NCI-H460 (cell line): ENCODE data around the gene ALK. TPM values are rescaled to one million over a fixed set of nuclear protein-coding genes. Genes with fewer than 3 reads are reported as not detected.

Experiments
- DNase-seq: peaks from one replicate; pipeline ENCODE4 v3.0.0-alpha.2; 2016; ENCODE audit warnings: low read depth; ENCODE audit errors: extremely low read depth
- total RNA-seq: library from RNA; depleted of rRNA; stranded (reverse); fragments of >200 nt; shearing (Covaris generic); gene quantifications from 2 replicates; pipeline ENCODE4 v1.2.3, GENCODE V29; 2014

The ALK gene
- total RNA-seq, 1 experiment from 2014 or later: 0.02 TPM

DNA sequence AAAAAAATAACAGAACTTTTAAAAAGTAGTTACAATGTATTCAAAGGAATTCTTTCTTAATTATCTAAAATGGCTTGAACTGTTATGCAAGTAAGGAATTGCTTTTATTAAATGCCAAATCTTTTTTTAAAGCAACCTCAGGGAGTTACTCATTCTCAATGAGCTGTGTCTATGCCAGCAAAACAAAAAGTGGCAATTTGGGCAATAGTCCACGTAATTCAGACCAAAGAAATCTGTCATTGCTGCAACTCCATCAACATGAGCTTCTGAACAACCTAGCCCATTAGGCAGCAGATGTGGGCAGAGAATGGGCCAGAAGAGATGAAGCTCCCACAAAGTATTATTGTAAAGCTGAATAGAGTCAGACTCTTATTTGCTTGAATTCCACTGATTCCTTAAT is 118.4 kb downstream of the ALK start:
- DNase-seq: no peak

DNA sequence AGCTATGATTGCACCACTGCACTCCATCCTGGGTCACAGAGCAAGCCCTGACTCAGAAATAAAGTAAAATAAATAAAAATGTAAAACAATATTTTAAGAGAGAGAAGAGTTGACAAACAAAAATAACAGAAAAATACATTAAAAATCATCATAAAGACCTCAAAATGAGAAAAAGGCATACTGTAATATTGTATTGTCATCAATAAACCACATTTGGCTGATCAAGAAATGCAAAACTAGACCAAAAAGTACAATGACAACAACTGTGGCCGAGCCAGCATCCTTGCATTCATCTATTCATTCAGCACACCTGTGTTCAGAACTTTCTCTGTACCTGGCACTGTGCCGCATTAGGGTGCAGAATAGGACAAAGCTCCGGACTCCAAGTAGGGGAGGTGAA is 121.8 kb downstream of the ALK start:
- DNase-seq: no peak

DNA sequence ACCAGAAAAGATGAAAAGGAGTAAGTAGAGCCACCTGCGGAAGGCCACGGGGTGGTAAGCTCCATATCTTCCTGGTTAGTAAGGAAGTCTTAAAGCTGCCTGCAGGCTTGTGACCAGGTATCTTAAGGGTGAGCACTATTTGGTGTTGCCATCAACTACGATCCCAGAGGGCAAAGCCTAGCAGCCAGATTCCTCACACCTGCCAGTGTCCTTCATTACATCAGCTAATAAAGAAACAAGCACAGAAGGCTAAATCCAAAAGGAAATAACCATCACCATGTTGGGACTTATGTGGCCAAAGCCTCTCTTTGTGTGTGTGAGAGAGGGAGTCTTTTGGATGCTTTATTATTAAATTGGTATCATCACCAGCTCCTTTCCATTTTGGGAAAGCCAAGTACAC is 123.5 kb downstream of the ALK start:
- DNase-seq: no peak

DNA sequence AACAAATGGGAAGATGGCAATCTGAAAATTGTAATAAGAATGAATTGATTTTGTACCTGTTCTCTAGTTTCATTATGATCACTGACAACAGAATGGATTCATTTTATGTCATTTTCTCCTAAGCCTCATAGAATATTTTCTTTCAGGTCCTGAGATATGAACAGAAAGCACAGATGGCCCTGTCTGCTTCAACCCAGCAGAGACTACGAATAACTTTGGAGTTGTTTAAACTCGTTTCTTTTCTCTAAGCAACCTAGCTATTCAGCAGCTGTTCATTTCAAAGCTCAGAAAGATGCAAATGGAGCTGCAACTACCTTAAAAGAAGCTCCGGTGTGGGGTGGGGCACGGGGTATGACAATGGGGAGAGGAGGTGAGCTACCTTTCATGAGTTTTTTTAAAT is 124.9 kb downstream of the ALK start:
- no peak for DNase-seq

DNA sequence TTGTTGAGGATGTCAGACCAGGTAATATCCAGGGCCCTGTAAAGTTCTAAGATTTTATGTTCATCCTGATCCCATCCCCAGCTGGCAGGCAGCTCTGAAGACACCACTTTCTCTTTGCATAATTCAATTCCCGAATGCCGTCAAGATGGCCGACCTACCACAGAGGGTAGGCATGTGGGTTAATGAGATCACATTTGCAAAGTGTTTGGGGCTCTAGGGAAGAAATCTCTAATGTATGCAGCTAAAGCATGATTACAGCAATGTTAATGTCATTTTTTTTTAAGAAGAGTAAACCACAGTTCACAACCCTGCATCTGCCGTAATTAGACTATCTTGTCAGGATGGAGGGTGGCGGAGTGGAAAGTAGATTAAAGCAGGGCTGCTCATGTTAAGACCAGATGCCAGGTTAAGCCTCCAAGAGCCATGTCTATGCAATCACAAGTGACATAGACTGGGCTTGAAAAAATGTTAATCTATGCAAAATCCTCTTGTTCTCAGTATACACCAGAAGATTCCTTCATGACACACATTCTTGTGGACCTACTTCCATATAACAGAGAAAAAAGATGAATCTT is 131.4 kb downstream of the ALK start:
- DNase-seq: no peak

DNA sequence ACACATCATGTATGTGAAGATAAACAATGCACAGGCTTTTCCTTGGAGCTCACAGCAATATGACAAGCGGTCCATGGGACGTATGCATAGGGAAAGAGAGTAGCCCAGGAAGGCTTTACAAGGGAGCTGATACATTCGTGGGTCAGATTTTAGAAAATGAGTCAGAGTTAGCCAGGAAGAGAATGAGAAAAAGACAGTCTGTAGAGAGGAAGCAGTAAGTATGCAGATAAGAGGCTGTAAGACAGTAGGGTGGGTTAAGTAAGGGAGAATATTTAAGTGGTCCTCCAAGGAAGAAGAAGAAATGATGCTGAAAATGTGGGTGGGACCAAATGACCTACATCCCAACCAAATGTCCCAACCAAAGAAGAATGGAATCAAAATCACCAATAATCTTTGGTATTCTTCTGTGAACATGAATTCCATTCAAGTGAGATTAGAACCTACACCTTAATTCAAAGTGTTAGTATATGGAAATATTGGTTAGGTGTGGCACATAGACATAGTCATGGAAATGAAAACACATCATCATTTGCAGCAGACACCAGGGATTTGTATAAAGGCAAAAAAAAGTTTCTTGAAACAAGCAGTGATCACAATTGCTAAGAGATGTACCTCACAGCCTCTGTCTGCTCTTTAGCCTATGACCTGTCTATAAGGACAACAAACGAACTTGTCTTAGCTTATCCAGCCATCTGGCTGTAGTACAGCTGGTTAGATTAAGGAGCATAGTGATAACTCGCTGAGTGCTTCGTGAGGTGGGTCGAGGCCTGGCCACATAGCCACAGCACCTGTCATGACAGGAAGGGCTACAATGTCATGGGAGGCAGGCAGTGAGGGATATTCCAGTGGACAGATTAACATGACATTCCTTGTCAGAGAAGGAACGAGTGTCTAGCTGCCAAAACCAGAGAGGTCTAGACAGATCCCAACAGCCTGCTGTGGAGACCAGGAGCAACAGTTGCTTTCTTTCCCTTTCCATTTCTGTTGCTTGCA is 133.6 kb downstream of the ALK start:
- DNase-seq: no peak

DNA sequence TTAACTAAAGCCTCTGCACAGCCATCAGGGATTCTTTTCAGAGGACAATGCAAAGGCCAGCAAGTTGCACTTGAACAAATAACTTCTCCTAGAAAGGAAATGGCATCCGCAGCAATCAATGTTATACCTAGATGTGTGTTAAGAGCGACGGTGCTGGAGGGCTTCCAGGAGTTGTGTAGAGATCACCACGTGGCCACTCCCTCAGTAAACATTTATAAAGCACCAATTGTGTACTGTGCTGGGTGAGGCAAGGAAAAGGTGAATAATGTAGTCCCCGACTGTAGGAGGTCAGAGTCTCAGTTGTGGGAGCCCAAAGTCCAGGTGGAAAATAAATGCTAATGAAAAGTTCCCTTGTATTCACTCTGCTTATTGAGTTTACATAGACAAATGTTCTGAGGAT is 135.0 kb downstream of the ALK start:
- DNase-seq: no peak

DNA sequence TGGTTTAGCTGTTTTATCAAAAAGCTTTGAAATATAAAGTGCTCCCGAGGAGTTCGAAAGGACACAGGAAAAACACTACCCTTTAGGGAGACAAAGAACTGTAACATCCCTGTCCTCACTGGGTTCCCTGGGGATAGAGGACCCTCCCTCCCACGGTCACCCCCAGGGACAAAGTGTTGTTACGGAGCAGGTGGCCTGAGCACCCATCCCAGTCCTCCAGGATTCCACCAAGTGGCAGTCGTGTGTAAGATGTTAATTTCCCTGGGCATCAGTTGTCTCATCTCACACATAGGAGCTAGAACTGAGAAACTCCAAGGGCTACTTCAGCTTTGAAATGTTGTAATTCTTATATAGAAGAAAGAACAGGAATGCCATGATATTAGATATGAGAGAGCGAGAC is 137.7 kb downstream of the ALK start:
- no peak for DNase-seq

DNA sequence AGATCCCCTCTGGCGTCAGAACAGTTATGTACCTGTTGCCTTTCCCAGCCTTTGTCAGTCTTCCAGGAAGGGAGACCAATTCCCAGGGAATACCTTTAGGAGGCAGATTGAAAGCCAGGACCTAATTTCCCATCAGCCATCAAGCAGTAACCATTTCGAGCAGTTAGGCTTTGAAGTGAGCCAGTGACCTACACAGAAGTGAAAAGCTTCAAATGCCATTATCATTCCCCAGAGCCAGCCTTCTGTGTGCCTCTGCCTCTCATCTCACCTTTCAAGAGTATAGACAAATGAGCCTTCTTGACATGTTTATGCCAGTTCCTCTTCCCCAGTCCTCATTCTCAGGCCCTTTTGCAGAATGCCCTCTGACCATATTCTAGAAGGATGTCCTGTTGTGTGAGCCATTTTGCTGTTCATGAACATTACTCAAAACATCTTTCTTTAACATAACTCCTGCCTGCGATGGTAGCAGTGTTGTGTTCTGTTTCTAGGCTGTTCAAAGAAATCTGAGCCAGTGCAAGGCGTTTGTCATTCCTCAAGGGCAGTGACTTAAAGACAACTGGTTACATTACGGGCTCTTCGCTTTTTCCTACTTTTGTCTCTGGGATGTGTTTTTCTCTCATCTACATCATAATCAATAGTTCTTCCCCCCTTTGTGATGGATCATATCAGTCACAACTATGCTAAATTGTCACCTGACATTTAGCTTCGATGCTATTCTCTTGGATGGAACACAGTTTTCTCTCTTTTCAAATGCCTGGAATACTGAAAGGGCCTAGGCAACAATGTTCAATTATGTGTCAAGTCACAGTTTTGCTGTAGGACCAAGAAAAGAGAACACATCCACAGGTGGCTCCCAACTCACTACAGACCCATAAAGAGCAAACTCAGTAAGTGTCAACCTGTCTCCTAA is 138.6 kb downstream of the ALK start:
- DNase-seq: no peak

DNA sequence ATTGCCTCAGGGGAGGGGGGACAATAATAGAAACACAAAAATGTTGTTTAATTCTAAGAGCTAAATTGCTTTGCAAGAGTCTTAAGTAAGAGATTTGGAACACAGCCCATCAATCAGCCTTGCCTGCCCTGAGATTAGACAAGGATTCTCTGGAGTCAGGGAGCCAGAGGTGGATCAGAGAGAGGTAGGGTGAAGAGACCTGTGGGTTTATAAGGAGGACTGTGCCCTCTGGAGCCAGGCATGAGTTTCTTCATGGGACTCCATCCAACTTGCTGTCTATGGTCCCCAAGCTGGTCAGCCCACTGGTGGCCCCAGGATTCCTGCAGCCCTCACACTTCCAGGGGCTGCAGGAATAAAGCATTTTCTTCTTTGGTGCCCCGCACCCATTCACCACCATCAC is 139.3 kb downstream of the ALK start:
- no peak for DNase-seq

DNA sequence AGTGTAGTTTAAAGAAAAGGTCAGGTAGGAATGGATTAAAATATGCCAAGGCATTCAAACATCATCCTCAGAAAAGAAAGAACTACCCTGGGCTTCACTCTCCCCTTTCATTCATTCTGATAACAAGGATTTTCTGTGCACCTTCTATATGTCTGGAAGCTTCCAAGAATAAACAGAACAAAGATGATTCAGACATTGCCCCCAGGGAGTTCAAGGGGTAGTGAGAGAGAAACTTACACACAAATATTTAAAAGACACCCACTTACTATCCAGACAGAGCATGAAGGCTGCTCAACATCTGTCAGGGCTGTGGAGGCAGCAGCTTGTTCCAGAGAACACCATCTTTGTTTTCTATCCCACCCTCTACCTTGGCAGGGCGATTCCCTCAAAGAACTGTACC is 140.5 kb downstream of the ALK start:
- no peak for DNase-seq

DNA sequence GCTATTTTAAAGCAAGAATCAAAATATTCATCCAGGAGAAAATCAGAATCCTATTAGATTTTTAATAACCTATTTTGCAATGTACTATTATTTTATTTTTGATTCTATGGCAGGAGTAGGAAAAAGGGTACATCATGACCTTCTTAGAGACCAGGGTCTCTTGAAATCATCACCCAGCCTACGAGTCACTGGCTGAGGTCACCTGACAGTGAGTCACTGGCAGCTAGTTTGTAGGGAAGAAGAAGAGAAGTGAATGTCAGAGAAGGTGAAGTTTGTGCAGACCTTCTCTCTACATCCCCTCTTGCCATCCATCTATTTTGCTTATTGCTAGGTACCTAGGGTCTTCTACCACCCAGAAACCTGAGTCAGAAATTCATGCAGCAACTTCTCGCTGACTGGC is 144.2 kb downstream of the ALK start:
- DNase-seq: no peak

DNA sequence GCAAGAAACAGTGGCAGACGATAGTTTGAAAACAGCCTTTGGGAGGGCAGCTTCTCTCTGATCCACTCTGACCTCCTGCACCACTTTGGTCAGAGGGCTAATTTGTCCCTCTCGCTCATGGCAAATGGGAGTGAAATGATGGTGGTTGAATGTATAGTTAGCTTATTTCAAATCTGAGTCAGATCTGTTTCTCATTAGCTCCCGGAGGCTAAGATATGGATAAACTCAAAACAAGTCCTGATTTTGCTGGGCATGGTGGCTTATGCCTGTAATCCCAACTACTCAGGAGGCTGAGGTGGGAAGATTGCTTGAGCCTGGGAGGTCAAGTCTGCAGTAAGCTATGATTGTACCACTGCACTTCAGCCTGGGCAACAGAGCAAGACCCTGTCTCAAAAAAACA is 145.0 kb downstream of the ALK start:
- DNase-seq: no peak

DNA sequence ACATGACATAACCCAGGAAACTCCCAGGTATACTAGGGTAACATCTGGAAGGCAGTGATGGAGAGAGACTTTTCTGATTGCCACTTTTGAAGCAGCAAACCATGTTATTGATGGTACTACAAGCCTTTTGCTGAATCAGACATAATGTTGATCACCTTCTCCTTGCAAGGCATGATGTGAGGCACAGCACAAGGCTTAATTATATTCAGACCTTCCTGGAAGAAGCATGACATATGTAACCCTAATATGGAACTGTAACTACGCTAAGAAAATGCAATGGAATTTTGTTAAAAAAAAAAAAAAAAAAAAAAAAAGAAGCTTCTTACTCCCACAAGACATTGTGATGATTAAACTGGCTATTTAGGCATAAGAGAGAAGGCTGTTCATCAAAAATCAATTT is 145.4 kb downstream of the ALK start:
- no peak for DNase-seq

DNA sequence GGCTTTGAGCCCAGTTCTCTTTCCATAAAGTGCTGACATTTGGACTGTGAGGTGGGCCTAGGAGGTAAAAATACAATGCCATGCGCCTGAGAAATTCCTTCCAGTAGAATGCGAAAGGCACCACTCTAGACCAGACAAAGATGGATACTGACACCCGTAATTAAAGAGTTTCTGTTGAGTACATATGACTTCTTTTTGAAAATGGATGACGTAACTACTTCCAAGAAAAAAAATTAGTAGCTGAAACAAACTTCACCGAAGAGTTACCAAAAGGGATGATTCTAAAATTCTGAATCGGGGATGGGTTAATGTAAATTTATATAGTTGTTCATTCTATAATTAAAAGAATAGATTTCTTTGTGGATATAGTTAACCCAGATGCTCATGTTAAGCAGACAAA is 146.8 kb downstream of the ALK start:
- DNase-seq: no peak

DNA sequence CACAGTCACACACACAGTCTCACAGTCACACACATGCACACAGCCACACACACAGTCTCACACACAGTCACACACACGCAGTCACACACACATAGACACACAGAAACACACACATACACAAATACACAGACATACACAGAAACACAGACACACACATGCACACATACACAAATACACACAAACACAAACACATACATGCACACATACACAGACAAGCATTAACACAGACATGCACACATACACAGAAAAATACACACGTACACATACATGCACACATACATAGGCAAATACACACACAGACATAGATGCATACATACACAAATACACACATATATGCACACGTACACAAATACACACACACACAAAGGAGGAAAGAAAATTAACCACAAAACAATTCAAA is 150.5 kb downstream of the ALK start:
- DNase-seq: no peak

DNA sequence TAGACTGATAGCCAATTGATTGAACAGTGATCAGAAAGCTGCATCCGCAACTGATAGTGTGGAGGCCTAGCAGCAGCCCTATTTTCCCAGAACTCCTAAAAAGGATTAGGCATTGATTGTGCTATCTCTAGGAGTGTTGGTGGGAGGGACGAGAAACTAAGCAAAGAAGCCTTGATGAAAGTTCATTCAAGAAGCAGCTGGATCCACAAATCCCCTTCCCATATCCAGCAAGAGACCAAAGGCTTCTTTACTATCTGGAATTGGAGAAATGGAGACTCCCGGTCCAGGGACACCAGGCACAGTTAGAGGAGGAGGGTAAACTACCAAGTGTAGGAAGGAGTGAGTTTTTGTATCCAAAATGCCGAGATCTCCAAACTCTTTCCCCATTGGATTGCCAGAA is 151.5 kb downstream of the ALK start:
- DNase-seq: no peak

DNA sequence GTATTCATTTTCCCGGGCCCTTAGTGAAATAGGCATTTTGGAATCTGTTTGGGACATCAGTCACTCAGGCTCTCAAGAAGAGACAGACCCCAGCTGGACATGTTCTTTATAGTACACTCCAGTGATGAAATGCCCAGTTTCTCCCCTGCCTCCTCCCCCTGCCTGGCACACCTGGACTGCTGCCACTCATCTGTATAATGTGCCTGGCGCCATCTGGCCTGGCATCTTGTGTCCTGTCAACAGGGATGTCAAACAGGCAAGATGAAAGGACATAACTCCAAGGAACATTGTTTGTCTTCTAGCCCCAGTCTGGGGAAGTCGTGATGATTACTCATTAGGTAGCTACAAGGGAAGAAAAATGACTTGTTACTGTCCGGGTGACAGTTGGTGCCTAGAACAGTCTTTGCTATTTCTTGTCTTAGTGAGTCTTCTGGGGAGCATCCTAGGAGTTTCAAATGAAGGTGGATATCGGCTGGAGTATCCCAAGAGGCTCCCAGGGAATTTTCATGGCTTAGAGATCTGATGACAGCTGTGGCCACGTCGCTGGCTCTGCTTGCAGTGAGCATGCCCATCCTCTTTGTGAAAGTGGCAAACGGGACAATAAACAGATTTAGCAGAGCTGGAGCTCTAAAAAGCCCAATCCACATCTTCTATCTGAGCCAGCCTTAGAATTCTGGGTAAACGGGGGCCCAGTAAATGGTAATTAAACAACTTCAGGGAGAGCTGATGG is 153.6 kb downstream of the ALK start:
- no peak for DNase-seq

DNA sequence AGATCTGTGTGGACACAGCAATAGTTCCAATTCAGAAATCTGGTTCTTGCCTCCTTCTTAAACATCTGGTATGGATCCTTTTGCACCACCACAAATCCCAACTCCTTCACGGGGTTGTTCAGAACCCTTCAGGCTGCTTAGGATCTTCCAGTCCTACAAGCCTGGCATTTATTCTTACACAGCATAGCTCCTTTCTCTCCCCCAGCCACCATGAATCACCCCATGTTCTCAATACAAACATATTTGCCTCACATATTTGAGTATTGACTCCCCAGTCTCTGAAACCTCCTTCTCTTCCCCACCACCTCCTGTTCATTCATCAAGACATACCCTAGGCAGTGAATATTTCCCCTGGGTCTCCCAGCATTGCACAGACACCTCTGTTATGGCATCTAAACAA is 155.2 kb downstream of the ALK start:
- no peak for DNase-seq

DNA sequence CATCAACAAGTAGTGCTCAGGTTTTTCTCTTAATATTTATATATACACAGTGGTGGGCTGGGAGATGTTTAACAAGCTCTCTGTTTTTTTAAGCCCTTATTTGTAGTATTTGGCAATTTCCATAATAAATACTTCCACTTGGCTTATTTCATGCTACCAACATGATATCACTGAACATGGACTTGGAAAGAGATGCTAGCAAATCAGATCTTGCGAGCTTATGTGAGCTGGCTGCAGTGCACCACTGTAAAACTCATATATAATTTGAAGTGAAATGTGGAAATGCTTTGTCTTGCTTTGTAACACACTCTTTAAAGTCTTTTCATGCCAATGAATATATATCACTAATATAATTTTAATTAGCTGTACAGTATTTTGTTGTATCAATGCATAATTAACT is 155.7 kb downstream of the ALK start:
- no peak for DNase-seq

DNA sequence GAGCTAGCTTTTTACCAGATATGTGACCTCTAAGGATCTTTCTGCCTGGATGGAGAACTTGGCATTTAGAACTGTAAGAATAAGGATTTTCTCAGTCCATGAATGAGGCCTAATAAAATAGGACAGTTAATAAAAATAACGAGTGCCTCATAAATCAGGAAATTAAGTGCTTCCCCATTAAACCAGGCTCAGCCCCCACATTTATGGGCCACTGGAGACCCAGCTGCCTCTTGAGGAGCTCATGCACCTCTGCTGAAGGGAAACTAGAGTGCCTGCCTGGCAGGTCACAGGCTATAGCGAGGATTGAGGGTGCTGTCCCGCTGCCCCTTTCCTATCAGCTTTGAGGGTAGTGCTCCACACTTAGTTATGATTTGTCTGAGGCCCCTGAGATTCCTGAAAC is 158.0 kb downstream of the ALK start:
- DNase-seq: no peak
